ENCODE results near the gene ADGRB3. TPM values are rescaled to one million over a fixed set of nuclear protein-coding genes. Genes with fewer than 3 reads are reported as not detected.
"Not testable (repeated sequence)": the region's sequence is repeated elsewhere in the genome, so short reads cannot be mapped to it uniquely, and the experiment has no call there.

The ADGRB3 gene
- total RNA-seq, 2 experiments from 2014 or later, result not detected

DNA sequence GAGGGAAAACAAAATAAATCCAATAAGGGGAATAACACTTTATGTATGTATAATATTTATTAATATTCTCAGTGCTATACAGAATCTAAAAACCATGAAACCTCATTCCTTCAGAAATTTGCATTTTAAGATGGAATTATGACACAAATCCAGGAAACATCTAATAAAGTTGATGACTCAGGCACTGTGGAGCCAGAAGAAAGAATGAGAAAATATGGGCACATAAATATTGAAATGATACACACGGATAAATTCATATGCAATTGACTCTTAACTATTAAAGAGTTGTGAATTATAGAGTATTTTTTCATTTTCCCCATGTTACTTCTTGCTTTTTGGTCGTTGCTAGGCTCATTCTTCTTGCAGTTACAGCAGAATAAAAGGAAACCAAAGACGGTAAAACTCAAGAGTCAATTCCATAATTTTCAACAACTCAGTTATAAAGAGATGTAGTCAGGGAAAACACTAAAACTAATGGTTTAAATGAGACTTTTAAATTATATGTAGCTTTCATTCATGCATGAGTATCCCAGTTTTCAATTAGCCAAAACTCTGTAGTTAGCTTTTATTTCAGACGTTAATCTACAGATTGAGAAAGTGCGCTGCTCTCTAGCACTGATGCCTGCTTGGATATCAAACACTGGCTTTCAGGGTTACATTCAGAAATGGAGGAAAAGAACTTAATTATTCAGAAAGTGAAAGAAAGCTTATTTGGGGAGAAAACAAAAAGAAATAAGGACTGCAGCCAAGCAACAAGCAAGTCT lies 95.4 kb downstream of the ADGRB3 start:
- Mint-ChIP-seq H3K27ac (no peak overlapping the region), H3K27me3 (no peaks in the 10 kb centered on the region), H3K4me1 (no peaks in the 10 kb centered on the region), H3K9me3 (no peaks in the 10 kb centered on the region), H3K36me3 (no peaks in the 10 kb centered on the region), H3K4me3 (no peak overlapping the region)
- no peak for DNase-seq

- Mint-ChIP-seq H3K27me3 (no peaks in the 10 kb centered on the region), H3K36me3 (no peaks in the 10 kb centered on the region), H3K9me3 (no peaks in the 10 kb centered on the region), H3K4me3 (no peak overlapping the region), H3K27ac (no peak overlapping the region), H3K4me1 (no peaks in the 10 kb centered on the region)
- no peak for DNase-seq
Measured at GRCh38 chr6:68732423-68732822, 97.3 kb downstream of the ADGRB3 start.

DNA sequence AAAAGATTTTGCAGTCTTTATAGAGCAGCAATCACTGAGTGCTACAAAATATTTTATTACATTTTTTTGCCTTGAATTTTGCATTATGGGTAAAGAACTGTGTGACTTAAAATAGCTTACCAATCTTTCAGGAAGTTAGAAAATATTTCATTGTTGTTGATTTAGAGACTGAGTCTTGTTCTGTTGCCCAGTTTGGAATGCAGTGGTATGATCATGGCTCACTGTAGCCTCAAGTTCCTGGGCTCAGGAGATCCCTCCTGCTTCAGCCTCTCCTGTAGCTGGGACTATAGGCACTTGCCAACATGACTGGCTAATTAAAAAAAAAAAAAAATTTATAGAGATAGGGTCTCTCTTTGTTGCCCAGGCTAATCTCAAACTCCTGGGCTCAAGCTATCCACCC lies 100.8 kb downstream of the ADGRB3 start:
- DNase-seq, result no peak
- no peaks in the 10 kb centered on the region for H3K36me3 Mint-ChIP-seq
- peaks cover 2% of the 10 kb centered on the region for H3K4me1 Mint-ChIP-seq
- H3K27me3 Mint-ChIP-seq, result no peaks in the 10 kb centered on the region
- no peaks in the 10 kb centered on the region for H3K9me3 Mint-ChIP-seq
- H3K4me3 Mint-ChIP-seq, result no peak overlapping the region
- H3K27ac Mint-ChIP-seq, result no peak overlapping the region

- Mint-ChIP-seq H3K4me3 (no peak overlapping the region), H3K4me1 (peaks cover 7% of the 10 kb centered on the region)
Measured at GRCh38 chr6:68737061-68737460, 102.0 kb downstream of the ADGRB3 start.

DNA sequence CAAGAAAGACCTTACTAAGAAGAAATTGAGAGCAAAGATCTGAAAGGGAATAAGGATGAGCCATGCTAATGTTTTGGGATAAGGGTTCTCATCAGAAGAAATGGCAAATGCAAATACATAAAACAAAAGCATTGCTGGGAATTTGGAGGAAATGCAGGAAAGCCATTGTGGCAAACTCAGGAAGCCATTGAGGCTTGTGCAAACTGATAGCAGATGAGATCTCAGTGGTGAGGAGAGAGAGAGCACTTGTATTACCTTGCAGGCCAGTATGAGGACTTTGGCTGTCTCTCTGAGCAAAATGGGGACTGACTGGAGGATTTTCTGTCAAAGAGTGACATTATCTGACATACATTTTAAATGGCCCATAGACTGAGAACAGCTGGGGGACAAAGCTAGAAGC lies 103.0 kb downstream of the ADGRB3 start:
- Mint-ChIP-seq H3K27ac (no peak overlapping the region), H3K27me3 (no peaks in the 10 kb centered on the region), H3K36me3 (no peaks in the 10 kb centered on the region), H3K4me1 (peaks cover 7% of the 10 kb centered on the region), H3K4me3 (no peak overlapping the region), H3K9me3 (no peaks in the 10 kb centered on the region)
- no peak for DNase-seq

More at GRCh38 chr6:68737061-68737460, 102.0 kb downstream of the ADGRB3 start:
- Mint-ChIP-seq H3K9me3 (no peaks in the 10 kb centered on the region), H3K27ac (no peak overlapping the region), H3K27me3 (no peaks in the 10 kb centered on the region), H3K36me3 (no peaks in the 10 kb centered on the region)
- no peak for DNase-seq

- H3K27ac Mint-ChIP-seq, result no peak overlapping the region
- peaks cover 7% of the 10 kb centered on the region for H3K4me1 Mint-ChIP-seq
- DNase-seq, result no peak
- no peaks in the 10 kb centered on the region for H3K36me3 Mint-ChIP-seq
- H3K4me3 Mint-ChIP-seq, result no peak overlapping the region
- H3K27me3 Mint-ChIP-seq, result no peaks in the 10 kb centered on the region
- H3K9me3 Mint-ChIP-seq, result no peaks in the 10 kb centered on the region
Measured at GRCh38 chr6:68740828-68741500, 105.9 kb downstream of the ADGRB3 start.

GRCh38 chr6:68741501-68742386 lies 106.7 kb downstream of the ADGRB3 start:
- Mint-ChIP-seq H3K27ac (no peak overlapping the region), H3K36me3 (no peaks in the 10 kb centered on the region), H3K27me3 (no peaks in the 10 kb centered on the region), H3K4me1 (peaks cover 7% of the 10 kb centered on the region), H3K4me3 (no peak overlapping the region), H3K9me3 (no peaks in the 10 kb centered on the region)
- DNase-seq, result no peak

GRCh38 chr6:68743099-68743498 lies 108.0 kb downstream of the ADGRB3 start:
- no peaks in the 10 kb centered on the region for H3K27me3 Mint-ChIP-seq

GRCh38 chr6:68744376-68744775 lies 109.3 kb downstream of the ADGRB3 start:
- H3K36me3 Mint-ChIP-seq, DNase-seq, H3K9me3 Mint-ChIP-seq, H3K27ac Mint-ChIP-seq, H3K27me3 Mint-ChIP-seq, H3K4me3 Mint-ChIP-seq, H3K4me1 Mint-ChIP-seq: not testable (repeated sequence)

More at GRCh38 chr6:68743099-68743498, 108.0 kb downstream of the ADGRB3 start:
- H3K4me1 Mint-ChIP-seq, result peaks cover 7% of the 10 kb centered on the region
- no peak overlapping the region for H3K27ac Mint-ChIP-seq
- no peaks in the 10 kb centered on the region for H3K36me3 Mint-ChIP-seq
- H3K4me3 Mint-ChIP-seq, result no peak overlapping the region
- H3K9me3 Mint-ChIP-seq, result no peaks in the 10 kb centered on the region
- DNase-seq, result no peak

DNA sequence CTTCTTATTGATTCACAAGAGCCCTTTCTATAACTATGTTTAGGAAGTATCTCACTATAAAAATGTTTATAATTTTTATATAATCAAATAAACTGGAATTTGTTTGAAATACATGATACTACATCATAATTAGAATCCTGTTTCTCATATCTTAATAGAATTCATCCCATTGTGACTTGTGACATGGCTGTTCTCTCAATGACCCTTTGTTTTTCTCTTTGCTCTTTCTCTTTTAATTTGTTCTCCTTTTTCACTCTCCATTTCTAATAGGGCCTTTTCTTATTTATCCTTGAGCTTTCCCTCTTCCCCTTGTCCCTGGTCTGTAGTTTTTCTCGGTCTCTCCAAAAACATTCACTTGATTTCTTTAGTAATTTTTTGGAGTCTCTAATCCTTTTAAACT lies 111.3 kb downstream of the ADGRB3 start:
- Mint-ChIP-seq H3K36me3 (no peaks in the 10 kb centered on the region), H3K9me3 (no peaks in the 10 kb centered on the region), H3K4me1 (peaks cover 3% of the 10 kb centered on the region), H3K27me3 (no peaks in the 10 kb centered on the region), H3K4me3 (no peak overlapping the region), H3K27ac (no peak overlapping the region)
- DNase-seq, result no peak

DNA sequence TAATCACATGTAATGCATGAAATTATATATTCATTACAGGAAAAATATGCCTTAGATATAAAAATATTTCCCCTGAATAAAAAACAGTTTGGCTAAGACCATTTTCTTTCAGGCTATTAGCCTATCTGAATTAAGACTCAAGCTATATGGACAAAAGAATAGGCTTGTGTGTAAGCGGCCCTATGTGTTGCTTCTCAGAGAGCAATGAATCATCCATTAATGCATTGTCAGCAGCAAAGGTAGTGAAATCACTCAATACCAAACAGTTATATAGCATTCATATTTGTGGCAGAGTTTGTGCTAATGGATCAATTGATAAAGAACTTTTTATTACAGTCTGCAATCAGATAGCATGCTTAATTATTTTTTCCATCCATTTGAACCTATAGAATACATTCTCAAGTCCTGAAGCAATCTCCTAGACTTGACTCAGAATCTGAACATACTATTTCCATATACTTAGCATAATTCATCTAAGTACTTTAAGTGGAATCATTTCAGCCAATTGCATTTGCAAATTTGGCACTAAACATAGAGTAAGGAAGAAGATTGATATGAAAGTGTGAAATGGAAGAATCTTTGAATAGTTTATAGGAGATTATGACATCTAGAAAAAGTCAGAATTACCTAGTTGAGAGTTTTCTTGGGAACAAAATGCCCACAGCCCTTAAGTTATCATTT lies 112.2 kb downstream of the ADGRB3 start:
- no peak overlapping the region for H3K27ac Mint-ChIP-seq
- H3K27me3 Mint-ChIP-seq, result no peaks in the 10 kb centered on the region
- no peaks in the 10 kb centered on the region for H3K4me1 Mint-ChIP-seq
- no peak for DNase-seq
- no peak overlapping the region for H3K4me3 Mint-ChIP-seq
- H3K36me3 Mint-ChIP-seq, result no peaks in the 10 kb centered on the region
- H3K9me3 Mint-ChIP-seq, result no peaks in the 10 kb centered on the region

- not testable (repeated sequence) for H3K36me3 Mint-ChIP-seq, H3K4me1 Mint-ChIP-seq, H3K27me3 Mint-ChIP-seq, DNase-seq, H3K27ac Mint-ChIP-seq, H3K4me3 Mint-ChIP-seq, H3K9me3 Mint-ChIP-seq
Measured at GRCh38 chr6:68747832-68748231, 112.8 kb downstream of the ADGRB3 start.

GRCh38 chr6:68754681-68755213 lies 119.7 kb downstream of the ADGRB3 start:
- H3K27ac Mint-ChIP-seq, result no peak overlapping the region
- no peaks in the 10 kb centered on the region for H3K9me3 Mint-ChIP-seq
- peaks cover 4% of the 10 kb centered on the region for H3K27me3 Mint-ChIP-seq
- DNase-seq, result no peak
- H3K36me3 Mint-ChIP-seq, result no peaks in the 10 kb centered on the region
- H3K4me3 Mint-ChIP-seq, result no peak overlapping the region
- no peaks in the 10 kb centered on the region for H3K4me1 Mint-ChIP-seq

DNA sequence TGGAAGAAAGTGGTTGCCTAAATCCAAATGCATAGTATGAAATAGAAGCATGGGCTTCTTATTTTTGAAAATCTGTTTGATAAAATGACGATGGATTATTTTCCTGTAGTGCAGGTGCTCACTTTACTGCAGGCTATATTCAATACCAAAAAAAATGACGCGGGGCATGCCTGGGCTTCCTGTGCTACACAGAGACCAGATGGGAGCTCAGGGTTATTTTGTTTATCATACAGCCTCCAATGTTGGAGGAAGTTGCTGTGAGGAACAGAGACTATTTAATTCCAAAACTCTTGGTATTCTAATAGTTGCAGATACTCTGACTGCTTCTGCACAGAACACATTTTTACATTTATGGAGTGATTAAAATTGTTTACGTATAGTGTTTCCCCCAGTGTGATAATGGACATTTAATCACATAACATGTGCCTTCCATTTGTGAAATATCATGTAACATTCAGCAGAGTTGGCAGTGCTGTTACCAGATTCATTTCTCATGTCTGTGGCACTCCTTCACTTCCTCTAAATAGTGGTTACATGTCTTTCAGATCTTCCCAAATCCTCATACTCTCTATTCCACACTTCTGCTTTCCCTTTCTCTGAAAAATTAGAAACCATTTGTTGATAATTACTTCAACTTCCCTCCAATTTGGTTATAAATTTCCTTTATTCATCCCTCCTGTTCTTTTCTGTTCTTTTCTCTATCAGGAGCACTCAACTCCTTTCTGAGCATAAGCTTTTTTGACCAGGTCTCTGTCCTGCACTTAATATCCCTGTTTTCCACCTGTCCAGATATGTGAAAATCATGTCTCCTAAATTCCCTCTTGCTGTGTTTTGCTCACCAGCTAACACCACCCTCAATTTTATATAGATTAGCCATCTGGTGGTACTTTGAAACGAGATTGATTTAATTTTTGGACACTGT lies 121.6 kb downstream of the ADGRB3 start:
- no peak for DNase-seq
- Mint-ChIP-seq H3K9me3 (no peaks in the 10 kb centered on the region), H3K27me3 (peaks cover 4% of the 10 kb centered on the region), H3K27ac (no peak overlapping the region), H3K4me3 (no peak overlapping the region), H3K4me1 (no peaks in the 10 kb centered on the region), H3K36me3 (no peaks in the 10 kb centered on the region)

All from activated naive CD8-positive, alpha-beta T cell treated with anti-CD3 and anti-CD28 coated beads for 36 hours (primary cell).